B cell (primary cell): ENCODE results near the gene SUSD5. TPM values are rescaled to one million over a fixed set of nuclear protein-coding genes. Genes with fewer than 3 reads are reported as not detected.

Experiments used
- ATAC-seq: fragments of 200-7000 bp; cut with Tn5 transposase; one replicate; pipeline ENCODE4 v1.10.0; 2021; ENCODE audit warnings: low read depth, mild to moderate bottlenecking, moderate number of reproducible peaks, moderate library complexity
- CTCF ChIA-PET: fragments of 350-600 bp; sonication (Branson Sonifier 250); formaldehyde crosslinking; loops from one replicate; lab custom pipeline; 2021; ENCODE audit warnings: antibody characterized with exemption, inconsistent platforms; lab: Charles Lee
- POLR2A ChIA-PET: fragments of 350-600 bp; sonication (Branson Sonifier 250); formaldehyde crosslinking; loops from one replicate; lab custom pipeline; 2021; ENCODE audit warnings: antibody characterized with exemption; lab: Charles Lee
- DNase-seq: peaks from one replicate; pipeline ENCODE4 v3.0.0; 2013
- H2AFZ ChIP-seq: 2 replicates; pipeline ENCODE4 v1.6.1; 2012; ENCODE audit warnings: mild to moderate bottlenecking, low read depth, low read length; ENCODE audit not compliant: insufficient read depth, poor library complexity, severe bottlenecking
- H3K27ac ChIP-seq, 2 donors: 1 replicate in 1 of 2; 2 replicates in 1 of 2; pipeline ENCODE4 v1.5.1; 2012 to 2013; ENCODE audit warnings: low read length in 2 of 2, mild to moderate bottlenecking in 2 of 2, moderate library complexity in 1 of 2
- H3K27me3 ChIP-seq, 4 experiments: fragments of 200-600 bp in 1 of 4; sonication (generic) in 1 of 4; replicated peaks in 1 of 4; 1 replicate in 2 of 4; 2 replicates in 2 of 4; pipeline versions ENCODE4 v1.6.1 to v1.7.0; 2013 to 2016; ENCODE audit warnings: low read length in 3 of 4, mild to moderate bottlenecking in 2 of 4, mixed read lengths in 1 of 4, moderate library complexity in 1 of 4; ENCODE audit not compliant: insufficient read depth in 4 of 4, control insufficient read depth in 3 of 4; ENCODE audit errors: control extremely low read depth in 1 of 4
- H3K36me3 ChIP-seq, 2 experiments: replicated peaks in 1 of 2; 1 replicate in 1 of 2; 2 replicates in 1 of 2; pipeline versions ENCODE4 v1.6.1 to v1.7.1; 2013; ENCODE audit warnings: low read length in 1 of 2; ENCODE audit not compliant: insufficient read depth in 2 of 2, control insufficient read depth in 1 of 2; ENCODE audit errors: control extremely low read depth in 1 of 2, extremely low read depth in 1 of 2
- H3K4me1 ChIP-seq, 2 donors: fragments of 200-600 bp in 1 of 2; sonication (generic) in 1 of 2; 1 replicate in 1 of 2; 2 replicates in 1 of 2; pipeline versions ENCODE4 v1.5.1 to v1.6.1; 2013 to 2017; ENCODE audit warnings: low read length in 2 of 2; ENCODE audit not compliant: control insufficient read depth in 2 of 2, insufficient read depth in 2 of 2
- H3K4me2 ChIP-seq: replicated peaks from 2 replicates; pipeline ENCODE3; 2012; ENCODE audit warnings: mild to moderate bottlenecking, low read depth, low read length; ENCODE audit not compliant: poor library complexity, severe bottlenecking
- H3K4me3 ChIP-seq, 5 experiments: fragments of 200-600 bp in 1 of 5; sonication (generic) in 1 of 5; 1 replicate in 3 of 5; 2 replicates in 2 of 5; pipeline versions ENCODE4 v1.5.1 to v1.7.0; 2011 to 2016; ENCODE audit warnings: low read length in 4 of 5, mild to moderate bottlenecking in 4 of 5, low read depth in 2 of 5, control low read depth in 1 of 5, moderate library complexity in 1 of 5; ENCODE audit not compliant: insufficient read depth in 1 of 5; ENCODE audit errors: control extremely low read depth in 1 of 5, extremely low read depth in 1 of 5
- H3K79me2 ChIP-seq: fragments of 200-600 bp; sonication (generic); one replicate; pipeline ENCODE4 v1.6.0; 2016; ENCODE audit warnings: low read length; ENCODE audit not compliant: control insufficient read depth, insufficient read depth
- H3K9ac ChIP-seq: fragments of 200-600 bp; sonication (generic); 2 replicates; pipeline ENCODE4 v1.6.1; 2017; ENCODE audit warnings: mild to moderate bottlenecking, low read length, moderate library complexity
- H3K9me3 ChIP-seq, 3 donors: one replicate each; pipeline versions ENCODE4 v1.6.1 to v1.7.1; 2013; ENCODE audit warnings: low read length in 2 of 3; ENCODE audit not compliant: control insufficient read depth in 2 of 3, insufficient read depth in 1 of 3; ENCODE audit errors: control extremely low read depth in 1 of 3
- H4K20me1 ChIP-seq: 2 replicates; pipeline ENCODE4 v1.6.0; 2012; ENCODE audit warnings: mild to moderate bottlenecking, low read length; ENCODE audit not compliant: insufficient read depth, control insufficient read depth, poor library complexity, severe bottlenecking
- H3K27ac Mint-ChIP-seq: one replicate; pipeline ENCODE4 v1.8.0; 2021; ENCODE audit warnings: mixed read lengths
- H3K27me3 Mint-ChIP-seq: one replicate; pipeline ENCODE4 v1.8.0; 2021; ENCODE audit warnings: mixed read lengths
- H3K4me1 Mint-ChIP-seq: one replicate; pipeline ENCODE4 v1.8.0; 2021; ENCODE audit warnings: mixed read lengths
- H3K4me3 Mint-ChIP-seq: one replicate; pipeline ENCODE4 v1.8.0; 2021; ENCODE audit warnings: mixed read lengths
- H3K9me3 Mint-ChIP-seq: one replicate; pipeline ENCODE4 v1.8.0; 2022; ENCODE audit warnings: mixed read lengths; ENCODE audit not compliant: insufficient read depth
- CTCF ChIP-seq: fragments of 200-600 bp; IDR thresholded peaks from one replicate; pipeline ENCODE4 v1.8.0; 2022; ENCODE audit warnings: antibody characterized with exemption, mild to moderate bottlenecking
- EZH2 ChIP-seq: IDR thresholded peaks from 2 replicates; pipeline ENCODE4 v1.6.1; 2012; ENCODE audit warnings: borderline replicate concordance, low read depth, mild to moderate bottlenecking, moderate library complexity, low read length; ENCODE audit not compliant: insufficient read depth, poor library complexity, severe bottlenecking
- WGBS: methylation state at CpG from one replicate; pipeline ENCODE4 v1.1.5; 2013; ENCODE audit warnings: missing lambda C conversion rate; ENCODE audit not compliant: insufficient coverage; 5-methylcytosine and 5-hydroxymethylcytosine counted together
- intact Hi-C: fragments of 100-400 bp; cut with micrococcal nuclease; formaldehyde crosslinking; loops from one replicate; pipeline ENCODE4 v1.10.0; 2022
- polyA plus RNA-seq: library from polyadenylated mRNA; depleted of rRNA; stranded (reverse); fragments of >200 nt; gene quantifications from 2 replicates; pipeline ENCODE4 v1.2.3, GENCODE V29; 2012
- total RNA-seq, 2 donors: library from RNA; stranded (reverse); fragments of 120-200 nt in 1 of 2; gene quantifications; 1 replicate in 1 of 2; 2 replicates in 1 of 2; pipeline versions ENCODE4 v1.2.3 to v1.2.4, GENCODE V29; 2013 to 2022

The SUSD5 gene
- total and polyA plus RNA-seq, 2 donors (not counting 1 experiment from before 2014, with no cell fraction given), result 0.15 to 0.30 TPM

DNA sequence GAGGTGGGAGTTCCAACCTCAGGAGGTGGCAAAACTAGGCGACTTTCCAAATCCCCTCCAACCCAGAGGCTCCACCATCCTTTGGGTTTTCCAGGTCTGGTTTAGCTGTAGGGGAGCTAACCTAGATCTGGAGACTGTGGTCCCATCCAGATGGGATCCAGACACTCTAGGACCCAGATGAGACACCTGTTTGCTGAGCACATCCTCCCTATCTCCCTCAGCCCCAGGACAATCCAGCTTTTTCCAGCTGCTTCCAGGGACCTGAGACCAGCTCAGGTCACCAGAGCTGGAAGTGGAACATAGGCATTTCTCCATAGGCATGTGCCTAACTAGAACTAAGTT is 86.6 kb downstream of the SUSD5 start:
- no peak for DNase-seq
- H3K79me2 ChIP-seq, result no peaks in the 10 kb centered on the region
- CTCF ChIA-PET, result interaction anchor here (0.7 to 5.1 kb wide), 32 partner anchors 9 to 1599 kb away, joined by 3 to 138 read pairs (median 4); partner anchors contain the start of genes CRTAP and STT3B
- peaks cover 0 to 38% of the 10 kb centered on the region in 2 experiments for H3K36me3 ChIP-seq
- Mint-ChIP-seq H3K27me3 (no peaks in the 10 kb centered on the region), H3K4me3 (no peak overlapping the region), H3K4me1 (no peaks in the 10 kb centered on the region), H3K27ac (no peak overlapping the region), H3K9me3 (no peaks in the 10 kb centered on the region)
- H4K20me1 ChIP-seq, result no peaks in the 10 kb centered on the region
- WGBS, result no CpG with 5 or more reads among the region's 1 CpG
- no peak overlapping the region for H3K4me3 ChIP-seq
- no peak for TF ChIP-seq CTCF
- TF ChIP-seq EZH2, result no peak
- POLR2A ChIA-PET, result no interaction called here
- no peak overlapping the region for H3K9ac ChIP-seq
- no peaks in the 10 kb centered on the region for H3K9me3 ChIP-seq
- H3K27me3 ChIP-seq, result no peaks in the 10 kb centered on the region
- H2AFZ ChIP-seq, result no peak overlapping the region
- no peaks in the 10 kb centered on the region for H3K4me1 ChIP-seq
- H3K27ac ChIP-seq, result no peak overlapping the region
- H3K4me2 ChIP-seq, result no peak overlapping the region
- ATAC-seq, result no peak
- intact Hi-C loops, result loop anchor here (5.0 to 10.0 kb wide), 3 partner anchors 123 to 585 kb away; partner anchors contain the start of gene CLASP2

- Mint-ChIP-seq H3K4me1 (no peaks in the 10 kb centered on the region), H3K4me3 (no peak overlapping the region), H3K9me3 (no peaks in the 10 kb centered on the region), H3K27ac (no peak overlapping the region), H3K27me3 (no peaks in the 10 kb centered on the region)
- no peak for TF ChIP-seq EZH2
- TF ChIP-seq CTCF, result peak; percentile 89
- Histone ChIP-seq H3K4me2 (no peak overlapping the region), H3K9me3 (no peaks in the 10 kb centered on the region), H3K4me1 (no peaks in the 10 kb centered on the region), H3K36me3 (peaks cover 0 to 39% of the 10 kb centered on the region in 2 experiments), H3K79me2 (no peaks in the 10 kb centered on the region), H2AFZ (no peak overlapping the region), H4K20me1 (no peaks in the 10 kb centered on the region), H3K4me3 (no peak overlapping the region), H3K9ac (no peak overlapping the region), H3K27ac (no peak overlapping the region), H3K27me3 (no peaks in the 10 kb centered on the region)
- ChIA-PET POLR2A (no interaction called here), CTCF (interaction anchor here (0.7 to 5.1 kb wide), 36 partner anchors 9 to 1599 kb away, joined by 3 to 138 read pairs (median 4); partner anchors contain the start of genes CRTAP and STT3B)
- ATAC-seq, result peak; percentile 66
- DNase-seq, result peak; percentile 70
- 57% methylated on average over 4 of the region's 6 CpGs for WGBS
- intact Hi-C loops, result loop anchor here (5.0 to 10.0 kb wide), 3 partner anchors 123 to 586 kb away; partner anchors contain the start of gene CLASP2
Observed at GRCh38 chr3:33131331-33132018, 87.1 kb downstream of the SUSD5 start.
